Stomach (tissue), 4 donors: ENCODE measurements around the gene KRTCAP2.

Experiments
- CTCF ChIP-seq, 7 experiments: fragments of 450-650 bp in 4 of 7; fragments of 200-600 bp in 3 of 7; sonication (generic) in 3 of 7; IDR thresholded peaks; one replicate each; pipeline ENCODE4 v1.5.1; 2016 to 2019; ENCODE audit warnings: antibody characterized with exemption in 7 of 7, control low read depth in 2 of 7, mild to moderate bottlenecking in 1 of 7
- EP300 ChIP-seq: sonication (generic); formaldehyde crosslinking; IDR thresholded peaks from one replicate; pipeline ENCODE4 v1.6.1; 2017; ENCODE audit warnings: antibody characterized with exemption
- POLR2A ChIP-seq, 4 donors: fragments of 450-650 bp; IDR thresholded peaks; one replicate each; pipeline ENCODE4 v1.6.1; 2016; ENCODE audit warnings: antibody characterized with exemption in 4 of 4, control low read depth in 2 of 4, mild to moderate bottlenecking in 1 of 4, moderate library complexity in 1 of 4
- POLR2AphosphoS5 ChIP-seq, 3 donors: sonication (generic); formaldehyde crosslinking; IDR thresholded peaks; one replicate each; pipeline ENCODE4 v1.6.1; 2016; ENCODE audit warnings: antibody characterized with exemption in 3 of 3

DNA sequence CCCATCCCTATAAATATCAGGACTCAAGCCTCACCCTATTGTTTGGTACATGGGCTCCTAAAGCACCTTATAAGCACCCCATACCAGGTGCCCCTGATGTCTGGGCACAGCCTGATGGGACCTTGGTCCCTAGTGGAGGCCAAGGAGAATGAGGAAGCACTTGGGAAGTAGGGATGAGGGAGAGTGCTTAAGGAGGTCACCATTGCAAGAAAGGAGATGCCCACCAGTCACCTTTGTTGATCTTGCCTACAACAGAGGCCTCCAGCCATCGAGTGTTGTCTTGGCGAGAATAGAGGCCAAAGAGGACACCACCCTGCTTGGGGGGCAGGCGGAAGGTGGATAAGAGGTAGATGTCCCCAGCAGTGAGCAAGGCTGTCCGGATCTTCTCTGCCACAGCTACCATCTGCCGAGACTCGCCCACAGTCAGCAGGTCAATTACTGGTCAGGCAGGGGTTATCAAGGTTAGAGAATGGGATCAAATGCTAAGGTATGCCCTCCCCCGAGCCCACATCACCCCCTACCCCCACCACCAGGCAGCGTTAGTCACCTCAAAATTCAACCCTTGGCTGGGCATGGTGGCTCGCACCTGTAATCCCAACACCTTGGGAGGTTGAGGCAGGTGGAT is 33.0 kb upstream of the KRTCAP2 start:
- TF ChIP-seq POLR2AphosphoS5 (IDR thresholded peaks at IDR 0.05) = no peak
- no peak for TF ChIP-seq CTCF (IDR thresholded peaks at IDR 0.05)
- TF ChIP-seq EP300 = no peak
- no peak for TF ChIP-seq POLR2A (IDR thresholded peaks at IDR 0.05)
